GM12864 (cell line): ENCODE data around the gene CACNB2.

Experiments used
- DNase-seq: peaks from one replicate; pipeline ENCODE4 v3.0.0-alpha.2; 2011; ENCODE audit warnings: low read depth
- H3K4me3 ChIP-seq: 2 replicates; pipeline ENCODE4 v1.5.1; 2011; ENCODE audit warnings: mild to moderate bottlenecking, low read depth, low read length, control low read depth
- CTCF ChIP-seq: IDR thresholded peaks from 2 replicates; pipeline ENCODE4 v1.5.1; 2011; ENCODE audit warnings: low read depth, mild to moderate bottlenecking, moderate library complexity, low read length, control low read depth, inconsistent platforms; ENCODE audit errors: missing control alignments

Gene CACNB2

GRCh38 chr10:18312374-18313139, 172.3 kb downstream of the CACNB2 start:
- no peak for DNase-seq
- H3K4me3 ChIP-seq, result no peak overlapping the region
- peak; percentile 36 for TF ChIP-seq CTCF

- H3K4me3 ChIP-seq, result no peak overlapping the region
- TF ChIP-seq CTCF, result no peak
These were observed 172.9 kb downstream of the CACNB2 start for GRCh38 chr10:18313140-18313530.

DNA sequence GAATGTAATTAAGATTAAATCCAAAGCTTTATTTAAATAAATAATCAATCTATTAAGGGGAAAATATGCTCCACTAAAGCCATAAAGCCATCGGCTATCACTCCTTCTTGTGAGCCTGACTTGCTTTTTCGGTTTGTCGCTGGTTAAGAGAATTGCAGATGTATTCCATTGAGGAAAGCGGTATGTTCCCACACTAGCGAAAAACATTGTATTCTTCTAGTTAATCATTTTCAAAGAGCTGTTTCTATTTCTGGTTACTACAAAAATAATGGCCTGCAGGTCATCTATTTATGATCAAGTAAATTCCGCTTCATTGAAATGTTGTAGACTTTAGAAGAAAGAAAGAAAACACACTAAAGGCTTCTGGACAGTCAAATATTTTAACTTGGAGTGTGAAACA, 173.4 kb downstream of the CACNB2 start:
- no peak overlapping the region for H3K4me3 ChIP-seq
- TF ChIP-seq CTCF, result no peak
- no peak for DNase-seq

More at GRCh38 chr10:18313140-18313530, 172.9 kb downstream of the CACNB2 start:
- DNase-seq, result no peak

- H3K4me3 ChIP-seq, result no peak overlapping the region
These were observed 179.4 kb downstream of the CACNB2 start for GRCh38 chr10:18319628-18320027.

GRCh38 chr10:18321371-18321770, 181.1 kb downstream of the CACNB2 start:
- no peak for DNase-seq
- no peak overlapping the region for H3K4me3 ChIP-seq
- no peak for TF ChIP-seq CTCF

More at GRCh38 chr10:18319628-18320027, 179.4 kb downstream of the CACNB2 start:
- TF ChIP-seq CTCF, result no peak
- DNase-seq, result no peak

GRCh38 chr10:18323916-18324315, 183.7 kb downstream of the CACNB2 start:
- DNase-seq, result no peak
- TF ChIP-seq CTCF, result no peak
- H3K4me3 ChIP-seq, result no peak overlapping the region

- TF ChIP-seq CTCF, result no peak
- H3K4me3 ChIP-seq, result no peak overlapping the region
- DNase-seq, result no peak
These were observed 185.2 kb downstream of the CACNB2 start for GRCh38 chr10:18325410-18325809.
